Activated CD4-positive, CD25-positive, alpha-beta regulatory T cell (primary cell): ENCODE measurements around the gene PKD2L2.
"Not testable (repeated sequence)": the region's sequence is repeated elsewhere in the genome, so short reads cannot be mapped to it uniquely, and the experiment has no call there.

Experiments used
- DNase-seq, 4 experiments: peaks; one replicate each; lab custom pipeline; 2025; lab: John Stamatoyannopoulos, UW

The PKD2L2 gene

GRCh38 chr5:137957948-137958347 is 68.7 kb downstream of the PKD2L2 start:
- no peak for DNase-seq

GRCh38 chr5:137959488-137959887 is 70.2 kb downstream of the PKD2L2 start:
- DNase-seq, result no peak

- DNase-seq, result no peak
These were observed 70.9 kb downstream of the PKD2L2 start for GRCh38 chr5:137960141-137960540.

DNA sequence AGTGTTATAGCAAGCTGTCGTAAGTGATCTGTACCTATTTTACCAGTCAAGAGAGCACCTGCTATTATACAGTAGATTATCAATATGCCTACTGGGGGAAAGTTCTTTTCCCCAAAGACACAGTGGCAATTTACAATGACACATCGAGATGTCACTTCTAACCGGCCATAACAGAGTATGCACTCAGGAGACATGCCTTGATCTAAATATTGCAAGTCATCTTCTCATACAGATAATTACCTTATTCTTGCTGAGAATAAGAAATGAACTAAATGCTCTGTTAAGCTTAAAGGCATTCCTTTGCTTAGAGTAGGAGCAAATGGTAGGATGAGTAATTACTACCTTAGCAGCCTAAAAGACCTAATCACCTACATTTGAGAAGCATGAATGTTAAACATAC is 71.6 kb downstream of the PKD2L2 start:
- DNase-seq, result no peak

GRCh38 chr5:137970384-137970783 is 81.1 kb downstream of the PKD2L2 start:
- not testable (repeated sequence) for DNase-seq

DNA sequence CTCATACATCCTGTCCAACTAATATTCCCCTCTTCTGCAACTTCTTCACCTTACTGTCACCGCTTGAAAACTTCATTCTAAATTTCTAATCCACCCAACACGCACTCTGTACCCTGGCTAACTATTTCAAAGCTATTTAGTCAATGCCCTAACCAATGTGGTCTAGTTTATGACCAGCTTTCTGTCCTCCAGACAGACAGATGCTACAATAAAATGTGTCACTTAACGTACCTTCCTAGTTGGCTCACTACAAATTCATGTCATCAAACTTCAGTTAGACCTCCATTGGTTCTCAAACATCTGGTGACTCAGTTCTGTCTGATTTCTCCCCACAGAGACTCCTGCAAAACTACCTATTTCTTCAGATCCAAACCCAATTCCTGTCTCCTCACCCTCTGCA is 86.0 kb downstream of the PKD2L2 start:
- no peak for DNase-seq

- DNase-seq, result no peak
These were observed 100.2 kb downstream of the PKD2L2 start for GRCh38 chr5:137989419-137989818.
